Ishikawa (cell line): ENCODE measurements around the gene THAP10.
A peak's percentile ranks its signal among the peaks of the same experiment; 100 is the strongest.

Experiments used
- CREB1 ChIP-seq: IDR thresholded peaks from 2 replicates; pipeline ENCODE4 v1.6.1; 2012; ENCODE audit warnings: low read depth
- NFIC ChIP-seq: IDR thresholded peaks from 2 replicates; pipeline ENCODE4 v1.6.1; 2012
- YY1 ChIP-seq: IDR thresholded peaks from 2 replicates; pipeline ENCODE4 v1.6.1; 2012; ENCODE audit warnings: low read depth

DNA sequence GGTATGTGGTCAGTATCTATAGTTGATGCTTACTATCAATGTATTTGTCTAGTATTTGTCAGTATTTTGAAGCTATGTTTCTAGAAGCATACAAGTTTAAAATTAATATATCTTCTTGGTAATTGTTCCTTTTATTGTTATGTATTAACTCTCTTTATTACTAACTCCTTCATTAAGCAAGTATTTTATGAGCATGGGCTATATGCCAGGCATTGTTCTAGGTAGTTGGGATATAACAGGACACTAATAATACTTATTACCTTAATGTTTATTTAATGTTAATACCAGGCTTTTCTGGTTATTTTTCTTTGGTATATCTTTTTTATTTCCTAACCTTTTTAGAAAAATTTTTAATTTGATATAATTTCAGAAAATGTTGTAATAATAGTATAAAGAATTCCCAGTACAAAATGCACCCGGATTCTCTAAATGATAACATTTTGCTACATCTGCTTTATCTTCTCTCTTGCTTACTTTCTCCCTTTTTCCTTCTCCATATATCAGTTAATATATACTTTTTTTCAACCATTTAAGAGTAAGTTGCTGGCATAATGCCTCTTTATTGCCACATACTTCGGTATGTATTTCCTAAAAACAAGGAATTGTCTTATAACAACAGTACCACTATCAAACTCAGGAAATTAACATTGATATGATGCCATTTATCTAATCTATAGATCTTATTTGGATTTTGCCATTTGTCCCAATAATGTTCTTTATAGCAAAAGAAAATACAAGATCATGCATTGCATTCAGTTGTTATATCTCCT is 31.3 kb upstream of the THAP10 start:
- TF ChIP-seq NFIC = peak; percentile 46; the same call in 1 of the 2 replicates
- TF ChIP-seq YY1 = no peak
- no peak for TF ChIP-seq CREB1
